Activated naive CD4-positive, alpha-beta T cell treated with anti-CD3 and anti-CD28 coated beads, Interleukin-2, amount 10 ng/mL, durations not matched to agents 7 days and 5 days (primary cell): ENCODE results near the gene ERFL.
"Not testable (repeated sequence)": the region's sequence is repeated elsewhere in the genome, so short reads cannot be mapped to it uniquely, and the experiment has no call there.

ENCODE experiments used
- CTCF ChIA-PET: fragments of 350-600 bp; sonication (Branson Sonifier 250); formaldehyde crosslinking; loops from one replicate; lab custom pipeline; 2021; ENCODE audit warnings: antibody characterized with exemption; lab: Charles Lee
- DNase-seq: peaks from one replicate; pipeline ENCODE4 v3.0.0-alpha.2; 2020
- H3K27ac Mint-ChIP-seq: one replicate; pipeline ENCODE4 v1.8.0; 2021; ENCODE audit warnings: mild to moderate bottlenecking, moderate library complexity, mixed read lengths
- H3K27me3 Mint-ChIP-seq: one replicate; pipeline ENCODE4 v1.8.0; 2021; ENCODE audit warnings: mild to moderate bottlenecking, mixed read lengths
- H3K36me3 Mint-ChIP-seq: one replicate; pipeline ENCODE4 v1.8.0; 2021; ENCODE audit warnings: mixed read lengths
- H3K4me1 Mint-ChIP-seq: one replicate; pipeline ENCODE4 v1.8.0; 2021; ENCODE audit warnings: mixed read lengths
- H3K4me3 Mint-ChIP-seq: one replicate; pipeline ENCODE4 v1.8.0; 2021; ENCODE audit warnings: mild to moderate bottlenecking, moderate library complexity, mixed read lengths
- H3K9me3 Mint-ChIP-seq: one replicate; pipeline ENCODE4 v1.8.0; 2021; ENCODE audit warnings: mixed read lengths

Gene ERFL

GRCh38 chr19:41957161-41957837 lies 29.1 kb upstream of the ERFL start:
- peak overlapping the region; percentile 86 for H3K4me3 Mint-ChIP-seq
- CTCF ChIA-PET, result interaction anchor here (1.2 to 4.2 kb wide), 8 partner anchors 11 to 250 kb away, joined by 3 to 19 read pairs (median 6); partner anchors contain the start of gene RPS19
- H3K27ac Mint-ChIP-seq, result peak overlapping the region; percentile 85
- DNase-seq, result no peak
- H3K4me1 Mint-ChIP-seq, result peaks cover 27% of the 10 kb centered on the region
- H3K27me3 Mint-ChIP-seq, result no peaks in the 10 kb centered on the region
- H3K9me3 Mint-ChIP-seq, result no peaks in the 10 kb centered on the region
- peaks cover 2% of the 10 kb centered on the region for H3K36me3 Mint-ChIP-seq

- CTCF ChIA-PET, result interaction anchor here (1.3 to 4.2 kb wide), 4 partner anchors 10 to 250 kb away, joined by 3 to 18 read pairs (median 12); no protein-coding TSS in a partner anchor
- H3K4me3 Mint-ChIP-seq, result peak overlapping the region; percentile 23
- peaks cover 3% of the 10 kb centered on the region for H3K27me3 Mint-ChIP-seq
- H3K27ac Mint-ChIP-seq, result peak overlapping the region; percentile 75
- peaks cover 2% of the 10 kb centered on the region for H3K36me3 Mint-ChIP-seq
- H3K9me3 Mint-ChIP-seq, result no peaks in the 10 kb centered on the region
- H3K4me1 Mint-ChIP-seq, result peaks cover 29% of the 10 kb centered on the region
- no peak for DNase-seq
Measured at GRCh38 chr19:41956621-41957020, 28.4 kb upstream of the ERFL start.

- no peak overlapping the region for H3K4me3 Mint-ChIP-seq
- H3K27ac Mint-ChIP-seq, result no peak overlapping the region
- peaks cover 5% of the 10 kb centered on the region for H3K27me3 Mint-ChIP-seq
- H3K4me1 Mint-ChIP-seq, result peaks cover 30% of the 10 kb centered on the region
- no peak for DNase-seq
- H3K36me3 Mint-ChIP-seq, result peaks cover 2% of the 10 kb centered on the region
- no peaks in the 10 kb centered on the region for H3K9me3 Mint-ChIP-seq
- CTCF ChIA-PET, result interaction anchor here (3.1 kb wide), 1 partner anchor 9 kb away, joined by 8 read pairs; no protein-coding TSS in a partner anchor
Measured at GRCh38 chr19:41955521-41955920, 27.3 kb upstream of the ERFL start.

GRCh38 chr19:41951686-41952172 lies 23.5 kb upstream of the ERFL start:
- no peaks in the 10 kb centered on the region for H3K36me3 Mint-ChIP-seq
- DNase-seq, result peak; percentile 93
- no peaks in the 10 kb centered on the region for H3K9me3 Mint-ChIP-seq
- H3K27ac Mint-ChIP-seq, result peak overlapping the region; percentile 16
- CTCF ChIA-PET, result interaction anchor here (0.6 to 3.1 kb wide), 9 partner anchors 63 to 199 kb away, joined by 3 to 30 read pairs (median 4); no protein-coding TSS in a partner anchor
- peaks cover 13% of the 10 kb centered on the region for H3K4me1 Mint-ChIP-seq
- H3K4me3 Mint-ChIP-seq, result no peak overlapping the region
- peaks cover 5% of the 10 kb centered on the region for H3K27me3 Mint-ChIP-seq

- no peak overlapping the region for H3K4me3 Mint-ChIP-seq
- peaks cover 40% of the 10 kb centered on the region for H3K4me1 Mint-ChIP-seq
- no peak overlapping the region for H3K27ac Mint-ChIP-seq
- no peak for DNase-seq
- CTCF ChIA-PET, result interaction anchor here (2.2 to 3.0 kb wide), 2 partner anchors 10 to 75 kb away, joined by 8 to 16 read pairs; no protein-coding TSS in a partner anchor
- no peaks in the 10 kb centered on the region for H3K36me3 Mint-ChIP-seq
- no peaks in the 10 kb centered on the region for H3K9me3 Mint-ChIP-seq
- peaks cover 23% of the 10 kb centered on the region for H3K27me3 Mint-ChIP-seq
Measured at GRCh38 chr19:41947091-41947490, 18.8 kb upstream of the ERFL start.

GRCh38 chr19:41945135-41945766 lies 17.0 kb upstream of the ERFL start:
- DNase-seq, result peak; percentile 83
- Mint-ChIP-seq H3K27me3 (peaks cover 36% of the 10 kb centered on the region), H3K9me3 (no peaks in the 10 kb centered on the region), H3K36me3 (peaks cover 2% of the 10 kb centered on the region), H3K27ac (peak overlapping the region; percentile 91), H3K4me1 (peaks cover 42% of the 10 kb centered on the region), H3K4me3 (no peak overlapping the region)
- CTCF ChIA-PET, result interaction anchor here (1.5 to 3.0 kb wide), 4 partner anchors 8 to 74 kb away, joined by 4 to 16 read pairs (median 8); no protein-coding TSS in a partner anchor

- no peak for DNase-seq
- CTCF ChIA-PET, result interaction anchor here (1.3 kb wide), 1 partner anchor 70 kb away, joined by 3 read pairs; no protein-coding TSS in a partner anchor
- no peak overlapping the region for H3K4me3 Mint-ChIP-seq
- no peak overlapping the region for H3K27ac Mint-ChIP-seq
- H3K27me3 Mint-ChIP-seq, result peaks cover 45% of the 10 kb centered on the region
- peaks cover 2% of the 10 kb centered on the region for H3K36me3 Mint-ChIP-seq
- H3K9me3 Mint-ChIP-seq, result no peaks in the 10 kb centered on the region
- H3K4me1 Mint-ChIP-seq, result peaks cover 42% of the 10 kb centered on the region
Measured at GRCh38 chr19:41944336-41944735, 16.1 kb upstream of the ERFL start.

GRCh38 chr19:41941410-41942202 lies 13.4 kb upstream of the ERFL start:
- Mint-ChIP-seq H3K27me3 (peaks cover 67% of the 10 kb centered on the region), H3K4me3 (peak overlapping the region; percentile 24), H3K27ac (no peak overlapping the region), H3K4me1 (peaks cover 37% of the 10 kb centered on the region), H3K36me3 (peaks cover 2% of the 10 kb centered on the region), H3K9me3 (no peaks in the 10 kb centered on the region)
- CTCF ChIA-PET, result no interaction called here
- no peak for DNase-seq

GRCh38 chr19:41940731-41941409 lies 12.6 kb upstream of the ERFL start:
- Mint-ChIP-seq H3K4me1 (peaks cover 31% of the 10 kb centered on the region), H3K4me3 (peak overlapping the region; percentile 69), H3K27me3 (peaks cover 74% of the 10 kb centered on the region), H3K9me3 (no peaks in the 10 kb centered on the region), H3K27ac (no peak overlapping the region), H3K36me3 (peaks cover 2% of the 10 kb centered on the region)
- CTCF ChIA-PET, result no interaction called here
- DNase-seq, result no peak

GRCh38 chr19:41939861-41940730 lies 11.8 kb upstream of the ERFL start:
- peak; percentile 51 for DNase-seq
- CTCF ChIA-PET, result no interaction called here

GRCh38 chr19:41939209-41939608 lies 11.0 kb upstream of the ERFL start:
- CTCF ChIA-PET, H3K36me3 Mint-ChIP-seq, H3K9me3 Mint-ChIP-seq, H3K27ac Mint-ChIP-seq, H3K4me3 Mint-ChIP-seq, DNase-seq: not testable (repeated sequence)
- H3K27me3 Mint-ChIP-seq, result peaks cover 85% of the 10 kb centered on the region
- peaks cover 27% of the 10 kb centered on the region for H3K4me1 Mint-ChIP-seq

More at GRCh38 chr19:41939861-41940730, 11.8 kb upstream of the ERFL start:
- H3K27ac Mint-ChIP-seq, result no peak overlapping the region
- peaks cover 76% of the 10 kb centered on the region for H3K27me3 Mint-ChIP-seq
- peaks cover 28% of the 10 kb centered on the region for H3K4me1 Mint-ChIP-seq
- H3K4me3 Mint-ChIP-seq, result peak overlapping the region; percentile 69
- peaks cover 2% of the 10 kb centered on the region for H3K36me3 Mint-ChIP-seq
- H3K9me3 Mint-ChIP-seq, result no peaks in the 10 kb centered on the region

- H3K4me3 Mint-ChIP-seq, result no peak overlapping the region
- peaks cover 2% of the 10 kb centered on the region for H3K36me3 Mint-ChIP-seq
- H3K27me3 Mint-ChIP-seq, result peaks cover 88% of the 10 kb centered on the region
- CTCF ChIA-PET, result interaction anchor here (1.1 to 1.8 kb wide), 3 partner anchors 8 to 65 kb away, joined by 3 to 7 read pairs (median 4); no protein-coding TSS in a partner anchor
- H3K27ac Mint-ChIP-seq, result no peak overlapping the region
- no peak for DNase-seq
- no peaks in the 10 kb centered on the region for H3K9me3 Mint-ChIP-seq
- H3K4me1 Mint-ChIP-seq, result peaks cover 29% of the 10 kb centered on the region
Measured at GRCh38 chr19:41937525-41938468, 9.5 kb upstream of the ERFL start.
